Neural cell (in vitro differentiated cells): ENCODE data around the gene PNMA8C. TPM values are rescaled to one million over a fixed set of nuclear protein-coding genes. Genes with fewer than 3 reads are reported as not detected.

Source experiments
- H2AFZ ChIP-seq: fragments of 200-600, 300-800 bp; sonication (generic), shearing (Covaris generic); 2 replicates; pipeline ENCODE4 v1.6.0; 2014; ENCODE audit warnings: low read depth, mild to moderate bottlenecking, antibody characterized with exemption, low read length, moderate library complexity
- H3F3A ChIP-seq: fragments of 200-600 bp; shearing (Covaris generic); 2 replicates; pipeline ENCODE4 v1.6.1; 2016; ENCODE audit warnings: mild to moderate bottlenecking, moderate library complexity, mixed read lengths, antibody characterized with exemption, low read length; ENCODE audit not compliant: insufficient read depth, poor library complexity, severe bottlenecking
- H3K27ac ChIP-seq: fragments of 200-600, 300-800 bp; sonication (generic), shearing (Covaris generic); 2 replicates; pipeline ENCODE4 v1.5.1; 2014; ENCODE audit warnings: mild to moderate bottlenecking, low read length, moderate library complexity
- H3K27me3 ChIP-seq: fragments of 300-800, 200-600 bp; sonication (generic), shearing (Covaris generic); 2 replicates; pipeline ENCODE4 v1.6.0; 2014; ENCODE audit warnings: mild to moderate bottlenecking, low read depth, low read length, moderate library complexity; ENCODE audit not compliant: insufficient read depth
- H3K36me3 ChIP-seq: fragments of 300-800, 200-600 bp; sonication (generic), shearing (Covaris generic); 2 replicates; pipeline ENCODE4 v1.5.1; 2014; ENCODE audit warnings: mild to moderate bottlenecking, antibody characterized with exemption, low read length, moderate library complexity; ENCODE audit not compliant: insufficient read depth
- H3K4me2 ChIP-seq: fragments of 300-800, 200-600 bp; sonication (generic), shearing (Covaris generic); 2 replicates; pipeline ENCODE4 v1.6.0; 2014; ENCODE audit warnings: mild to moderate bottlenecking, low read length
- H3K4me3 ChIP-seq: fragments of 300-800, 200-600 bp; sonication (generic), shearing (Covaris generic); 2 replicates; pipeline ENCODE4 v1.5.1; 2014; ENCODE audit warnings: mild to moderate bottlenecking, low read length, moderate library complexity
- H3K79me2 ChIP-seq: fragments of 200-600 bp; shearing (Covaris generic); replicated peaks from 2 replicates; pipeline ENCODE4 v1.6.0; 2014; ENCODE audit warnings: mild to moderate bottlenecking, low read length, moderate library complexity; ENCODE audit not compliant: insufficient read depth
- H3K9ac ChIP-seq: fragments of 300-800, 200-600 bp; sonication (generic), shearing (Covaris generic); 2 replicates; pipeline ENCODE4 v1.6.1; 2016; ENCODE audit warnings: mild to moderate bottlenecking, low read length, mixed read lengths
- H3K9me2 ChIP-seq: fragments of 200-600 bp; shearing (Covaris generic); 2 replicates; pipeline ENCODE4 v1.6.1; 2016; ENCODE audit warnings: mild to moderate bottlenecking, low read length, mixed read lengths; ENCODE audit not compliant: insufficient read depth
- H3K9me3 ChIP-seq: fragments of 200-600, 300-800 bp; sonication (generic), shearing (Covaris generic); 2 replicates; pipeline ENCODE4 v1.6.1; 2016; ENCODE audit warnings: mild to moderate bottlenecking, mixed run types, low read length, moderate library complexity, mixed read lengths
- H4K20me1 ChIP-seq: fragments of 200-600 bp; shearing (Covaris generic); 2 replicates; pipeline ENCODE4 v1.6.1; 2016; ENCODE audit warnings: mild to moderate bottlenecking, mixed run types; ENCODE audit not compliant: insufficient read depth
- EP300 ChIP-seq: fragments of 450-650 bp; conservative IDR thresholded peaks from 2 replicates; pipeline ENCODE4 v1.6.1; 2014; ENCODE audit warnings: antibody characterized with exemption, mild to moderate bottlenecking, moderate library complexity; ENCODE audit not compliant: poor library complexity, severe bottlenecking
- EZH2 ChIP-seq: fragments of 200-600, 300-800 bp; shearing (Covaris generic), sonication (generic); IDR thresholded peaks from 2 replicates; pipeline ENCODE4 v1.6.1; 2014; ENCODE audit warnings: antibody characterized with exemption, low read length, borderline replicate concordance, mild to moderate bottlenecking; ENCODE audit not compliant: insufficient read depth, poor library complexity, severe bottlenecking
- MXI1 ChIP-seq: fragments of 450-650 bp; conservative IDR thresholded peaks from 2 replicates; pipeline ENCODE4 v1.6.1; 2014; ENCODE audit warnings: antibody characterized with exemption, mild to moderate bottlenecking; ENCODE audit not compliant: poor library complexity, severe bottlenecking
- POLR2AphosphoS5 ChIP-seq: IDR thresholded peaks from 2 replicates; pipeline ENCODE4 v1.6.1; 2012
- RAD21 ChIP-seq: fragments of 450-650 bp; conservative IDR thresholded peaks from 2 replicates; pipeline ENCODE4 v1.6.1; 2014; ENCODE audit warnings: antibody characterized with exemption, mild to moderate bottlenecking, moderate library complexity
- SMC3 ChIP-seq: fragments of 450-650 bp; conservative IDR thresholded peaks from 2 replicates; pipeline ENCODE4 v1.6.1; 2014; ENCODE audit warnings: antibody characterized with exemption, mild to moderate bottlenecking, moderate library complexity; ENCODE audit not compliant: poor library complexity
- TAF1 ChIP-seq: IDR thresholded peaks from 2 replicates; pipeline ENCODE4 v1.6.1; 2012; ENCODE audit warnings: low read depth
- polyA plus RNA-seq: library from polyadenylated mRNA; depleted of rRNA; stranded (reverse); fragments of >200 nt; gene quantifications from 2 replicates; pipeline ENCODE4 v1.2.3, GENCODE V29; 2014
- TF ChIP-seq, protein P1 (sequence below): IDR thresholded peaks from 2 replicates; pipeline ENCODE4 v1.6.1; 2012; ENCODE audit warnings: borderline replicate concordance
- TF ChIP-seq, protein P2 (sequence below): fragments of 450-650 bp; IDR thresholded peaks from 2 replicates; pipeline ENCODE4 v1.5.1; 2014; ENCODE audit warnings: antibody characterized with exemption, mild to moderate bottlenecking, moderate library complexity; ENCODE audit not compliant: poor library complexity, severe bottlenecking

The PNMA8C gene
- polyA plus RNA-seq, 1 donor from 2014 or later: 17.2 TPM

DNA sequence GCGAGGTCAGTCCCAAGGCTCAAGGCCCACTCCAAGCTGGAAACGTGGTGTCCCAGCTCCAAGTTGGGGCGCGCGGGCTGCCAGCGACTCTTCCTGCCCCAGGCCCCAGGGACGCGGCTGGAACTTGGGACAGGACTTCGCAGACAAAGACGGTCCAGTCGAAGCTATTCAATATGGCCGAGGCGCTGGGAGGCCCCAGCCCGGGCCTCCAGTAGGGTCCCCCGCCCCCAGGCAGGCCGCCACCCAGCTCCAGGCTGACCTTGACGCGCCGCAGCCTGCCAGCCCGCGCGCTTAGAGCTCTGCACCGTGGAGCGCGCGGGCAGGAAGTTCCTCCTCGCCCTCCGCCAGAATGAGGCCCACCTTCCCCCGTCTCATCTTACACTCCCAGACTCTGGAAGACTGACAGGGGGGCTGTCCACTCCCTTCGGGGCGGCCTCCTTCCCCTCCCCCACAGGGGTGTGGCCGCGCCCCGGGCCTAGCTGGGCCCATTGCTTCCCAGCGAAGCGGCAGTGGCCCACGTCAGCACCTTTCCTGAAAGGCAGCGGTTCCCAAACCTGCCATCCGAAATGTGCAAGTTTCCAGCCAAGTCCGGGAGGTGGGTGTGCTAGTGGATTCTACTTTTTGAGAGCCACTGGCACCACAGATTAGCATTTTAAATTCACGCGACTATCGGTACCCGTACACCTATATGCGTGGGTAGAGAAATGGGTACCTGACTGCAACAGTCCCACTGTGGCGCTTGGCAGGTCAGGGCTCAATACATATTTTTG lies 15.3 kb downstream of the PNMA8C start, which contains the start of gene CCDC8:
Gene CCDC8, minus strand, starts transcription at position 303 of the 770 bp plus-strand sequence. CDS start 754 bp downstream, outside the sequence.
- TF ChIP-seq TAF1 (no peak), EP300 (no peak), MXI1 (no peak), POLR2AphosphoS5 (no peak), RAD21 (no peak), EZH2 (no peak), SMC3 (no peak)
- TF ChIP-seq, protein P1, sequence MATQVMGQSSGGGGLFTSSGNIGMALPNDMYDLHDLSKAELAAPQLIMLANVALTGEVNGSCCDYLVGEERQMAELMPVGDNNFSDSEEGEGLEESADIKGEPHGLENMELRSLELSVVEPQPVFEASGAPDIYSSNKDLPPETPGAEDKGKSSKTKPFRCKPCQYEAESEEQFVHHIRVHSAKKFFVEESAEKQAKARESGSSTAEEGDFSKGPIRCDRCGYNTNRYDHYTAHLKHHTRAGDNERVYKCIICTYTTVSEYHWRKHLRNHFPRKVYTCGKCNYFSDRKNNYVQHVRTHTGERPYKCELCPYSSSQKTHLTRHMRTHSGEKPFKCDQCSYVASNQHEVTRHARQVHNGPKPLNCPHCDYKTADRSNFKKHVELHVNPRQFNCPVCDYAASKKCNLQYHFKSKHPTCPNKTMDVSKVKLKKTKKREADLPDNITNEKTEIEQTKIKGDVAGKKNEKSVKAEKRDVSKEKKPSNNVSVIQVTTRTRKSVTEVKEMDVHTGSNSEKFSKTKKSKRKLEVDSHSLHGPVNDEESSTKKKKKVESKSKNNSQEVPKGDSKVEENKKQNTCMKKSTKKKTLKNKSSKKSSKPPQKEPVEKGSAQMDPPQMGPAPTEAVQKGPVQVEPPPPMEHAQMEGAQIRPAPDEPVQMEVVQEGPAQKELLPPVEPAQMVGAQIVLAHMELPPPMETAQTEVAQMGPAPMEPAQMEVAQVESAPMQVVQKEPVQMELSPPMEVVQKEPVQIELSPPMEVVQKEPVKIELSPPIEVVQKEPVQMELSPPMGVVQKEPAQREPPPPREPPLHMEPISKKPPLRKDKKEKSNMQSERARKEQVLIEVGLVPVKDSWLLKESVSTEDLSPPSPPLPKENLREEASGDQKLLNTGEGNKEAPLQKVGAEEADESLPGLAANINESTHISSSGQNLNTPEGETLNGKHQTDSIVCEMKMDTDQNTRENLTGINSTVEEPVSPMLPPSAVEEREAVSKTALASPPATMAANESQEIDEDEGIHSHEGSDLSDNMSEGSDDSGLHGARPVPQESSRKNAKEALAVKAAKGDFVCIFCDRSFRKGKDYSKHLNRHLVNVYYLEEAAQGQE: no peak
- TF ChIP-seq, protein P2, sequence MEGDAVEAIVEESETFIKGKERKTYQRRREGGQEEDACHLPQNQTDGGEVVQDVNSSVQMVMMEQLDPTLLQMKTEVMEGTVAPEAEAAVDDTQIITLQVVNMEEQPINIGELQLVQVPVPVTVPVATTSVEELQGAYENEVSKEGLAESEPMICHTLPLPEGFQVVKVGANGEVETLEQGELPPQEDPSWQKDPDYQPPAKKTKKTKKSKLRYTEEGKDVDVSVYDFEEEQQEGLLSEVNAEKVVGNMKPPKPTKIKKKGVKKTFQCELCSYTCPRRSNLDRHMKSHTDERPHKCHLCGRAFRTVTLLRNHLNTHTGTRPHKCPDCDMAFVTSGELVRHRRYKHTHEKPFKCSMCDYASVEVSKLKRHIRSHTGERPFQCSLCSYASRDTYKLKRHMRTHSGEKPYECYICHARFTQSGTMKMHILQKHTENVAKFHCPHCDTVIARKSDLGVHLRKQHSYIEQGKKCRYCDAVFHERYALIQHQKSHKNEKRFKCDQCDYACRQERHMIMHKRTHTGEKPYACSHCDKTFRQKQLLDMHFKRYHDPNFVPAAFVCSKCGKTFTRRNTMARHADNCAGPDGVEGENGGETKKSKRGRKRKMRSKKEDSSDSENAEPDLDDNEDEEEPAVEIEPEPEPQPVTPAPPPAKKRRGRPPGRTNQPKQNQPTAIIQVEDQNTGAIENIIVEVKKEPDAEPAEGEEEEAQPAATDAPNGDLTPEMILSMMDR: no peak
- H3K9ac ChIP-seq: peak within 1 kb of the TSS; percentile 45

DNA sequence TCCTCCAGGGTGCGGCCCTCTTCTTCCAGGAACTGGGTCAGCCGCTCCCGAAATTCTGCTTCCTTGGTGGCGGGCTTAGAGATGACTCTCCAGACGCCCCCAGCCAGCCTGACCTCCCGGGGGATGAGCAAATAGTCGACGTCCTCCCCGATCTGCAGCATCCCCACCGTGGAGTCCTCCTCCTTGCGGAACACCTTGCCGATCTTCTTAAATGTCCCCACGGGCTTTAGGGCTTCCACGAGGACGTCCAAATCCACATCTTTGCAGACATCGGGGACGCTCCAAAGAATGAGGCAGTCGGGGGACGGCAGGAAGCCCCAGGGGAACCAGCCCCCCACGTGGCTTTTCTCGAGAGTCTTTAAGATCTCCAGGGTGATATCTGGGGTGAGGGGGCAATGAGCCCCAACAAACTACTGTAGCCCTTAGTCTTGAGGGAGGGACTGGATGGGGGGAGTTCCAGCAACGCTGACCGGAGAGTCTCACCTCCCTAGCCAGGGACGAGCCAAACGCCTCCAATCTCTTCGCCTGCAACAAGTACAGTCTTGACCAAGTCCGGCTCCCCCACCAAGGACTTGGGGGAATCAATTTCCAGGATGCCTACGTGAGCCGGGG lies 16.0 kb downstream of the PNMA8C start:
- H3K4me2 ChIP-seq: no peak overlapping the region
- peak overlapping the region; percentile 20 for H3K27ac ChIP-seq
- peak overlapping the region; percentile 45 for H3K9ac ChIP-seq
- peaks cover 15% of the 10 kb centered on the region for H3K79me2 ChIP-seq
- no peaks in the 10 kb centered on the region for H3K9me2 ChIP-seq
- peak overlapping the region; percentile 53 for H3K4me3 ChIP-seq
- no peaks in the 10 kb centered on the region for H4K20me1 ChIP-seq
- no peaks in the 10 kb centered on the region for H3K9me3 ChIP-seq
- H2AFZ ChIP-seq: peak overlapping the region; percentile 51
- H3K27me3 ChIP-seq: no peaks in the 10 kb centered on the region
- TF ChIP-seq EP300: no peak
- TF ChIP-seq, protein P1: no peak
- no peak for TF ChIP-seq POLR2AphosphoS5
- TF ChIP-seq MXI1: no peak
- no peak for TF ChIP-seq EZH2
- TF ChIP-seq, protein P2: no peak
- no peak for TF ChIP-seq TAF1
- TF ChIP-seq SMC3: no peak
- TF ChIP-seq RAD21: no peak
- no peaks in the 10 kb centered on the region for H3F3A ChIP-seq
- H3K36me3 ChIP-seq: no peaks in the 10 kb centered on the region

More for the DNA sequence above, 15.3 kb downstream of the PNMA8C start, which contains the start of gene CCDC8:
- H3K9me3 ChIP-seq: no peaks in the 10 kb centered on the region
- no peaks in the 10 kb centered on the region for H3K9me2 ChIP-seq
- no peaks in the 10 kb centered on the region for H3F3A ChIP-seq
- no peaks in the 10 kb centered on the region for H4K20me1 ChIP-seq
- H3K4me2 ChIP-seq: no peak within 1 kb of the TSS
- peak within 1 kb of the TSS; percentile 20 for H3K27ac ChIP-seq
- peak within 1 kb of the TSS; percentile 51 for H2AFZ ChIP-seq
- peaks cover 15% of the 10 kb centered on the region for H3K79me2 ChIP-seq
- H3K27me3 ChIP-seq: no peaks in the 10 kb centered on the region
- no peaks in the 10 kb centered on the region for H3K36me3 ChIP-seq
- H3K4me3 ChIP-seq: peak within 1 kb of the TSS; percentile 53
